Epithelial cell of proximal tubule (primary cell): ENCODE measurements around the gene TMEM239. TPM values are rescaled to one million over a fixed set of nuclear protein-coding genes. Genes with fewer than 3 reads are reported as not detected.

Source experiments
- DNase-seq: peaks from one replicate; pipeline ENCODE4 v3.0.0-alpha.2; 2011; ENCODE audit warnings: low read depth
- H3K4me3 ChIP-seq: 2 replicates; pipeline ENCODE4 v1.5.1; 2011; ENCODE audit warnings: low read depth, mild to moderate bottlenecking, low read length
- CTCF ChIP-seq: conservative IDR thresholded peaks from 2 replicates; pipeline ENCODE4 v1.5.1; 2012; ENCODE audit warnings: low read depth, mild to moderate bottlenecking, low read length
- total RNA-seq: library from RNA; depleted of rRNA; stranded (reverse); fragments of >200 nt; gene quantifications from 2 replicates; pipeline ENCODE4 v1.2.3, GENCODE V29; 2015

The TMEM239 gene
- total RNA-seq, 1 donor from 2014 or later = not detected

GRCh38 chr20:2814587-2815051 is 1.5 kb upstream of the TMEM239 start, which contains the start of gene C20orf141:
TSS of gene C20orf141 (plus strand) at chr20:2814987. CDS start at chr20:2815185, 198 bp downstream.
- TF ChIP-seq CTCF = no peak
- DNase-seq = peak; percentile 83
- no peak within 1 kb of the TSS for H3K4me3 ChIP-seq

- TF ChIP-seq CTCF = no peak
- no peak overlapping the region for H3K4me3 ChIP-seq
- DNase-seq = no peak
Observed at GRCh38 chr20:2815242-2815900, 793 bp upstream of the TMEM239 start.

GRCh38 chr20:2816583-2817340 is 598 bp downstream of the TMEM239 start:
- TF ChIP-seq CTCF = peak; percentile 3
- no peak for DNase-seq
- no peak overlapping the region for H3K4me3 ChIP-seq

GRCh38 chr20:2817341-2817726 is 1.2 kb downstream of the TMEM239 start:
- no peak for TF ChIP-seq CTCF
- H3K4me3 ChIP-seq = no peak overlapping the region
- no peak for DNase-seq

GRCh38 chr20:2817891-2818595 is 1.9 kb downstream of the TMEM239 start:
- H3K4me3 ChIP-seq = no peak overlapping the region
- no peak for TF ChIP-seq CTCF
- no peak for DNase-seq

- TF ChIP-seq CTCF = no peak
- no peak for DNase-seq
- no peak overlapping the region for H3K4me3 ChIP-seq
Observed at GRCh38 chr20:2820084-2820895, 4.1 kb downstream of the TMEM239 start.
